HuH-7.5 (cell line): ENCODE results near the gene GAREM1.

Experiments
- DNase-seq: peaks from one replicate; pipeline ENCODE4 v3.0.0; 2011; ENCODE audit warnings: low spot score

Gene GAREM1

GRCh38 chr18:32290810-32291209, 179.9 kb downstream of the GAREM1 start:
- DNase-seq = no peak

- DNase-seq = peak; percentile 26
These were observed 181.1 kb downstream of the GAREM1 start for GRCh38 chr18:32289483-32290075.

GRCh38 chr18:32287873-32288272, 182.8 kb downstream of the GAREM1 start:
- DNase-seq = no peak

- no peak for DNase-seq
These were observed 183.4 kb downstream of the GAREM1 start for GRCh38 chr18:32287249-32287648.

GRCh38 chr18:32286749-32287148, 183.9 kb downstream of the GAREM1 start:
- no peak for DNase-seq

GRCh38 chr18:32284284-32284683, 186.4 kb downstream of the GAREM1 start:
- DNase-seq = no peak

- DNase-seq = no peak
These were observed 189.8 kb downstream of the GAREM1 start for GRCh38 chr18:32280911-32281310.

- DNase-seq = no peak
These were observed 190.4 kb downstream of the GAREM1 start for GRCh38 chr18:32280188-32280783.

- DNase-seq = no peak
These were observed 192.4 kb downstream of the GAREM1 start for GRCh38 chr18:32278177-32278799.

- DNase-seq = no peak
These were observed 193.1 kb downstream of the GAREM1 start for GRCh38 chr18:32277549-32277948.

GRCh38 chr18:32276906-32277305, 193.8 kb downstream of the GAREM1 start:
- DNase-seq = no peak

GRCh38 chr18:32276256-32276655, 194.4 kb downstream of the GAREM1 start:
- no peak for DNase-seq

GRCh38 chr18:32275221-32275620, 195.5 kb downstream of the GAREM1 start:
- DNase-seq = no peak

GRCh38 chr18:32274307-32274706, 196.4 kb downstream of the GAREM1 start:
- no peak for DNase-seq

- peak; percentile 12 for DNase-seq
These were observed 198.9 kb downstream of the GAREM1 start for GRCh38 chr18:32271672-32272208.

- no peak for DNase-seq
These were observed 200.3 kb downstream of the GAREM1 start for GRCh38 chr18:32270341-32270740.

- no peak for DNase-seq
These were observed 203.2 kb downstream of the GAREM1 start for GRCh38 chr18:32267463-32267862.

GRCh38 chr18:32264401-32264800, 206.3 kb downstream of the GAREM1 start:
- DNase-seq = no peak

- no peak for DNase-seq
These were observed 208.6 kb downstream of the GAREM1 start for GRCh38 chr18:32262092-32262491.

GRCh38 chr18:32261003-32261402, 209.7 kb downstream of the GAREM1 start:
- DNase-seq = no peak

GRCh38 chr18:32259553-32259952, 211.1 kb downstream of the GAREM1 start:
- DNase-seq = no peak

- no peak for DNase-seq
These were observed 212.0 kb downstream of the GAREM1 start for GRCh38 chr18:32258558-32259204.

GRCh38 chr18:32258148-32258547, 212.5 kb downstream of the GAREM1 start:
- no peak for DNase-seq
